Lower leg skin (tissue), 3 donors: Measurements from ENCODE around the gene DCN.

Source experiments
- POLR2A ChIP-seq, 2 donors: fragments of 450-650 bp; IDR thresholded peaks; one replicate each; pipeline ENCODE4 v1.6.1; 2016 to 2017; ENCODE audit warnings: antibody characterized with exemption in 2 of 2, mild to moderate bottlenecking in 1 of 2, moderate library complexity in 1 of 2
- TF ChIP-seq, protein P1 (sequence below), 3 donors: fragments of 450-650 bp; IDR thresholded peaks; one replicate each; pipeline ENCODE4 v1.5.1; 2016; ENCODE audit warnings: antibody characterized with exemption in 3 of 3, mild to moderate bottlenecking in 3 of 3, moderate library complexity in 2 of 3

DNA sequence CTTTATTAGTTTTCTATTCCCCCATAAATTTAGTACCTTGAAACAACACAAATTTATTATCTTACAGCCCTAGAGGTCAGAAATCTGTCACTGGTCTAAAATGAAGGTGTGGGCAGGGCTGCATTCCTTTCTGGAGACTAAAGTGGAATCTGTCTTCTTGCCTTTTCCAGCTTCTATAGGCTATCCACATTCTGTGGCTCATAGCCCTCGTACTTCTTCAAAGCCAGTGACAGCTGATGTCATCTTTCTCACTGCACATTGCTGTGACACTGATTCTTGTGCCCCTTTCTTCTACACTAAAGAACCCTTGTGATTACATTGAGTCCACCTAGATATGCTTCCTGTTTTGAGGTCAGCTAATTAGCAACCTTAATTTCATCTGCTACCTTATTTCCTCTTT is 23.2 kb upstream of the DCN start:
- TF ChIP-seq, protein P1, sequence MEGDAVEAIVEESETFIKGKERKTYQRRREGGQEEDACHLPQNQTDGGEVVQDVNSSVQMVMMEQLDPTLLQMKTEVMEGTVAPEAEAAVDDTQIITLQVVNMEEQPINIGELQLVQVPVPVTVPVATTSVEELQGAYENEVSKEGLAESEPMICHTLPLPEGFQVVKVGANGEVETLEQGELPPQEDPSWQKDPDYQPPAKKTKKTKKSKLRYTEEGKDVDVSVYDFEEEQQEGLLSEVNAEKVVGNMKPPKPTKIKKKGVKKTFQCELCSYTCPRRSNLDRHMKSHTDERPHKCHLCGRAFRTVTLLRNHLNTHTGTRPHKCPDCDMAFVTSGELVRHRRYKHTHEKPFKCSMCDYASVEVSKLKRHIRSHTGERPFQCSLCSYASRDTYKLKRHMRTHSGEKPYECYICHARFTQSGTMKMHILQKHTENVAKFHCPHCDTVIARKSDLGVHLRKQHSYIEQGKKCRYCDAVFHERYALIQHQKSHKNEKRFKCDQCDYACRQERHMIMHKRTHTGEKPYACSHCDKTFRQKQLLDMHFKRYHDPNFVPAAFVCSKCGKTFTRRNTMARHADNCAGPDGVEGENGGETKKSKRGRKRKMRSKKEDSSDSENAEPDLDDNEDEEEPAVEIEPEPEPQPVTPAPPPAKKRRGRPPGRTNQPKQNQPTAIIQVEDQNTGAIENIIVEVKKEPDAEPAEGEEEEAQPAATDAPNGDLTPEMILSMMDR (IDR thresholded peaks at IDR 0.05) = no peak
- TF ChIP-seq POLR2A (IDR thresholded peaks at IDR 0.05) = no peak
